Caki2 (cell line): Measurements from ENCODE around the gene CABP4. TPM values are rescaled to one million over a fixed set of nuclear protein-coding genes. Genes with fewer than 3 reads are reported as not detected.
A peak's percentile ranks its signal among the peaks of the same experiment; 100 is the strongest.

Experiments
- DNase-seq: peaks from one replicate; pipeline ENCODE4 v3.0.0-alpha.2; 2015; ENCODE audit warnings: low read depth
- in situ Hi-C: cut with HindIII; loops from 2 replicates; pipeline ENCODE4 v1.10.0; 2016; ENCODE audit warnings: low sequenced_read_pairs, low pct_unique_long_range_greater_than_20kb, mixed read lengths
- total RNA-seq: library from RNA; depleted of rRNA; stranded (reverse); fragments of >200 nt; shearing (Covaris generic); gene quantifications from 2 replicates; pipeline ENCODE4 v1.2.3, GENCODE V29; 2014; ENCODE audit warnings: low replicate concordance

Gene CABP4
- total RNA-seq, 1 experiment from 2014 or later = 10.8 TPM

GRCh38 chr11:67433536-67434394 lies 21.4 kb upstream of the CABP4 start:
- in situ Hi-C loops = no loop called here
- no peak for DNase-seq

GRCh38 chr11:67434395-67434881 lies 20.7 kb upstream of the CABP4 start:
- in situ Hi-C loops = no loop called here
- no peak for DNase-seq

GRCh38 chr11:67435031-67435726 lies 20.0 kb upstream of the CABP4 start:
- no peak for DNase-seq
- in situ Hi-C loops = no loop called here

GRCh38 chr11:67435727-67436458 lies 19.3 kb upstream of the CABP4 start:
- in situ Hi-C loops = no loop called here
- DNase-seq = no peak

- in situ Hi-C loops = no loop called here
- no peak for DNase-seq
Observed at GRCh38 chr11:67436459-67437081, 18.6 kb upstream of the CABP4 start.

GRCh38 chr11:67437082-67437808 lies 17.9 kb upstream of the CABP4 start, which contains the start of gene PTPRCAP:
Gene PTPRCAP, minus strand, starts transcription at chr11:67437682. Its CDS starts 63 bp downstream, at chr11:67437619.
- no peak for DNase-seq
- in situ Hi-C loops = no loop called here

- in situ Hi-C loops = no loop called here
- DNase-seq = no peak
Observed at GRCh38 chr11:67437809-67438157, 17.4 kb upstream of the CABP4 start.

- no peak for DNase-seq
- in situ Hi-C loops = no loop called here
Observed at GRCh38 chr11:67438158-67438902, 16.8 kb upstream of the CABP4 start.

GRCh38 chr11:67439321-67440228 lies 15.6 kb upstream of the CABP4 start:
- in situ Hi-C loops = no loop called here

GRCh38 chr11:67440229-67441097 lies 14.7 kb upstream of the CABP4 start:
- in situ Hi-C loops = no loop called here
- no peak for DNase-seq

More at GRCh38 chr11:67439321-67440228, 15.6 kb upstream of the CABP4 start:
- peak; percentile 33 for DNase-seq

- DNase-seq = no peak
- in situ Hi-C loops = no loop called here
Observed at GRCh38 chr11:67441098-67441563, 14.0 kb upstream of the CABP4 start.

- DNase-seq = no peak
- in situ Hi-C loops = no loop called here
Observed at GRCh38 chr11:67441731-67442351, 13.3 kb upstream of the CABP4 start.

GRCh38 chr11:67442504-67443404 lies 12.4 kb upstream of the CABP4 start:
- in situ Hi-C loops = no loop called here
- no peak for DNase-seq

- in situ Hi-C loops = no loop called here
- no peak for DNase-seq
Observed at GRCh38 chr11:67445515-67445914, 9.6 kb upstream of the CABP4 start.
